MV-4-11 (cell line): ENCODE measurements around the gene RYK.
"Not testable (repeated sequence)": the region's sequence is repeated elsewhere in the genome, so short reads cannot be mapped to it uniquely, and the experiment has no call there.

ENCODE experiments used
- DNase-seq: peaks from one replicate; lab custom pipeline; 2025; lab: John Stamatoyannopoulos, UW

RYK gene

GRCh38 chr3:134253475-134254226 is 3.0 kb upstream of the RYK start:
- DNase-seq: peak; percentile 89

GRCh38 chr3:134252766-134253165 is 2.1 kb upstream of the RYK start:
- DNase-seq: no peak

GRCh38 chr3:134251731-134252391 is 1.2 kb upstream of the RYK start:
- DNase-seq: no peak

GRCh38 chr3:134249935-134250716 is 533 bp downstream of the RYK start:
- DNase-seq: no peak

GRCh38 chr3:134249296-134249841 is 1.3 kb downstream of the RYK start:
- DNase-seq: no peak

GRCh38 chr3:134244921-134245320 is 5.7 kb downstream of the RYK start:
- no peak for DNase-seq

- DNase-seq: peak; percentile 53
Observed at GRCh38 chr3:134242649-134243617, 7.7 kb downstream of the RYK start.

GRCh38 chr3:134239538-134239937 is 11.1 kb downstream of the RYK start:
- DNase-seq: no peak

GRCh38 chr3:134237454-134238145 is 13.1 kb downstream of the RYK start:
- peak; percentile 18 for DNase-seq

- DNase-seq: no peak
Observed at GRCh38 chr3:134236505-134237170, 14.0 kb downstream of the RYK start.

GRCh38 chr3:134235577-134236076 is 15.0 kb downstream of the RYK start:
- no peak for DNase-seq

GRCh38 chr3:134232951-134233350 is 17.7 kb downstream of the RYK start:
- DNase-seq: no peak

- peak; percentile 64 for DNase-seq
Observed at GRCh38 chr3:134232151-134232550, 18.5 kb downstream of the RYK start.

- no peak for DNase-seq
Observed at GRCh38 chr3:134231131-134231530, 19.5 kb downstream of the RYK start.

GRCh38 chr3:134229038-134229437 is 21.6 kb downstream of the RYK start:
- DNase-seq: no peak

GRCh38 chr3:134228479-134228878 is 22.2 kb downstream of the RYK start:
- DNase-seq: no peak

GRCh38 chr3:134228035-134228434 is 22.6 kb downstream of the RYK start:
- no peak for DNase-seq

- DNase-seq: not testable (repeated sequence)
Observed at GRCh38 chr3:134224796-134225156, 25.9 kb downstream of the RYK start.

- no peak for DNase-seq
Observed at GRCh38 chr3:134222835-134223234, 27.8 kb downstream of the RYK start.

- DNase-seq: peak; percentile 40
Observed at GRCh38 chr3:134216851-134217250, 33.8 kb downstream of the RYK start.
